ENCODE measurements around the gene ATP12A.

ATP12A gene

GRCh38 chr13:24679686-24680085 lies 522 bp upstream of the ATP12A start:
- DNase-seq (ENCODE audit: low read depth, low spot score): no peak
- TF ChIP-seq EZH2 (IDR thresholded peaks at IDR 0.05) (no peak), POLR2AphosphoS5 (IDR thresholded peaks at IDR 0.05; ENCODE audit: borderline replicate concordance, low read depth, low read length) (no peak), FOXP2 (optimal IDR thresholded peaks at IDR 0.05; ENCODE audit: control extremely low read depth, extremely low read length, insufficient read depth) (no peak)
- Histone ChIP-seq H3K9ac (ENCODE audit: insufficient read length) (no peak overlapping the region), H3K4me3 (no peak overlapping the region), H3K27ac (no peak overlapping the region), H3K9me3 (ENCODE audit: low read depth, low read length) (no peaks in the 10 kb centered on the region), H3K36me3 (ENCODE audit: insufficient read depth, low read length) (no peaks in the 10 kb centered on the region)

GRCh38 chr13:24680921-24681604 lies 855 bp downstream of the ATP12A start:
- TF ChIP-seq FOXP2 (optimal IDR thresholded peaks at IDR 0.05; ENCODE audit: control extremely low read depth, extremely low read length, insufficient read depth): no peak
- H3K4me3 ChIP-seq: peak overlapping the region; percentile 67; the same call in 1 of the 2 replicates
- no peak overlapping the region for H3K27ac ChIP-seq
- DNase-seq (ENCODE audit: low read depth, low spot score): no peak
- no peak overlapping the region for H3K9ac ChIP-seq (ENCODE audit: insufficient read length)
- no peaks in the 10 kb centered on the region for H3K9me3 ChIP-seq (ENCODE audit: low read depth, low read length)
- H3K36me3 ChIP-seq (ENCODE audit: insufficient read depth, low read length): no peaks in the 10 kb centered on the region

DNA sequence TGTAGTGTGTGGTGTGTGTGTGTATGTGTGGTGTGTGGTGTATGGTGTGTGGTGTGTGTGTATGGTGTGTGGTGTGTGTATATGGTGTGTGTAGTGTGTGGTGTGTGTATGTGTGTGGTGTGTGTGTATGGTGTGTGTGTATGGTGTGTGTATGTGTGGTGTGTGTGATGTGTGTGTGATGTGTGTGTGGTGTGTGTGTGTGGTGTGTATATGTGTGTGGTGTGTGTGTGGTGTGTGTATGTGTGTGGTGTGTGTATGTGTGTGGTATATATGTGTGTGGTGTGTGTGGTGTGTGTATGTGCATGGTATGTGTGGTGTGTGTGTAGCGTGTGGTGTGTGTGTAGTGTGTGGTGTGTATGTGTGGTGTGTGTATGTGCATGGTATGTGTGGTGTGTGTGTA lies 1.7 kb downstream of the ATP12A start:
- Histone ChIP-seq H3K4me3 (no peak overlapping the region), H3K36me3 (ENCODE audit: insufficient read depth, low read length) (no peaks in the 10 kb centered on the region), H3K9me3 (ENCODE audit: low read depth, low read length) (no peaks in the 10 kb centered on the region), H3K27ac (no peak overlapping the region), H3K9ac (ENCODE audit: insufficient read length) (no peak overlapping the region)
- no peak for TF ChIP-seq EZH2 (IDR thresholded peaks at IDR 0.05)
- no peak for TF ChIP-seq FOXP2 (optimal IDR thresholded peaks at IDR 0.05; ENCODE audit: control extremely low read depth, extremely low read length, insufficient read depth)
- no peak for TF ChIP-seq POLR2AphosphoS5 (IDR thresholded peaks at IDR 0.05; ENCODE audit: borderline replicate concordance, low read depth, low read length)
- DNase-seq (ENCODE audit: low read depth, low spot score): no peak

DNA sequence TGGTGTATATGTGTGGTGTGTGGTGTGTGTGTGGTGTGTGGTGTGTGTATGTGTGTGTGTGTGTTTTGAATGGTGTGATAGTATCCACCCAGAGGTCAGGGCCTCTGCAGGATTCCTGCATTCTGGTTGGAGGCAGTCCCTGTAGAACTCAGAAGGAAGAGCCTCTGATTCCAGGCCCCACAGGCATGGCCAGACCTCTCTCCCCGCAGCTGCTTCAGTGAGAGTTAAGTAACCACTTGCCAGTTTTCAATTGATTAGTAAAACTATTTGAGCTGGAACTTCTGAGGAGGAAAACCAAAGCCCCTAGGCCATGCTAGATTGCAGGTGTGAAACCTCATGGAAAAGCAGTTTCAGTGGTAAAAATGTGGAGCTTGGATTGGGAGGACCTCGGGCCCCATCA lies 2.1 kb downstream of the ATP12A start:
- Histone ChIP-seq H3K36me3 (ENCODE audit: insufficient read depth, low read length) (no peaks in the 10 kb centered on the region), H3K27ac (peak overlapping the region; percentile 90; the same call in 1 of the 2 replicates), H3K4me3 (no peak overlapping the region), H3K9me3 (ENCODE audit: low read depth, low read length) (no peaks in the 10 kb centered on the region), H3K9ac (ENCODE audit: insufficient read length) (peak overlapping the region; percentile 47)
- no peak for DNase-seq (ENCODE audit: low read depth, low spot score)
- no peak for TF ChIP-seq FOXP2 (optimal IDR thresholded peaks at IDR 0.05; ENCODE audit: control extremely low read depth, extremely low read length, insufficient read depth)
- TF ChIP-seq POLR2AphosphoS5 (IDR thresholded peaks at IDR 0.05; ENCODE audit: borderline replicate concordance, low read depth, low read length): no peak
- TF ChIP-seq EZH2 (IDR thresholded peaks at IDR 0.05): no peak

DNA sequence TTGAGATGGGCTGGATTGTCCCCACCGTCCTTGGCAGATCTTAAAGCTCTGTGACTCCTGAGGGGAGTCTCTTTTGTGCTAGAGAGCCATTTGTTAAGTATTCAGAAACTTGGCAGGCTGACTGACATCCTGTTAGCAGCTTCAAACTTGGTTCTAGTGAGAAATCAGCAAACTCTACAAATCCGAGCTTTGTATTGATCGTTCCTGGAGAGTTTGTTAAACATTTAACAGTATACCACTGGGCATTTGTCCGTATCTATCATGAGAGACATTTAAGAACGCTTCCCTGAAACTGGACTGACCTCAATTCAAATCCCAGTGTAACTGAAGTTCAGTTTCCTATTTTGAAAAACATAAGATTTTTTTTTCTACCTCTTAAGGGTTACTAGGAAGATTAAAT lies 3.1 kb downstream of the ATP12A start:
- H3K4me3 ChIP-seq: peak overlapping the region; percentile 27; the same call in 1 of the 2 replicates
- no peak for DNase-seq (ENCODE audit: low read depth, low spot score)
- H3K9me3 ChIP-seq (ENCODE audit: low read depth, low read length): no peaks in the 10 kb centered on the region
- H3K9ac ChIP-seq (ENCODE audit: insufficient read length): peak overlapping the region; percentile 49
- TF ChIP-seq FOXP2 (optimal IDR thresholded peaks at IDR 0.05; ENCODE audit: control extremely low read depth, extremely low read length, insufficient read depth) (no peak), EZH2 (IDR thresholded peaks at IDR 0.05) (no peak), POLR2AphosphoS5 (IDR thresholded peaks at IDR 0.05; ENCODE audit: borderline replicate concordance, low read depth, low read length) (no peak)
- peak overlapping the region; percentile 90 for H3K27ac ChIP-seq
- no peaks in the 10 kb centered on the region for H3K36me3 ChIP-seq (ENCODE audit: insufficient read depth, low read length)

DNA sequence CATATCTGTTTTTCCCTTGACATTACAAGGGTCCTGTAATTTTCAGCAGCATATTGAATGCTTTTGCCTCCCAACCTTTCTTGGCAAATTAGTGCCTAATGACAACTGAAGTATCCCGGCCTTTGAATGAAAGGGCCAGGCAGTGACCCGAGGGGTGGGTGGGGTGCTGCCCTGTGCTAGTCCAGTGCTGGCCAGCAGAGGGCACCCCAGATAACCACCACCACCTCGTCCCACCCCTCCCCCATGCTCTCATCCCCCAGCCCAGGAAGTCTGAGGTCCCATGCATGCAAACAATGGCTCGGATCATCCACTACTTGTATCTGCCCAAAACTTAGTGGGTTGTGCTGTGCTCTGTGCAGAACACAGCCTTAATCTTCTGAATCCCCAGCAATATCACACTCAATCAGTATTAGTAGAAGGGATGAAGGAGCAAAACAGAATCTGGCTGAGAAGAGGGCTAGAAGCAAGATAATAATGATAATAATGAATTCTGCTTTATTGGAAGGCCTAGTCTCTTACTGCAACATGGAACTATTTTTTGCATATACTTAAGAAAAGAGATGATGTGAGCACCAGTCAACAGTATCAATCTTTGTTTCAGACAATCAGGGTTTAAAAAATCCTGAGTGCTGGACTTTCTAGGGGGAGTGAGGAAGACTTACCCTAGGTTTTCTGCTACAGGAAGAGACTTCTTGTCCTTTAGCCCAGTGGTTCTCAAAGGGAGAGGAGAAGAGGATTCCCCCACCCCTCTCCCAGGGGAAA lies 3.8 kb downstream of the ATP12A start:
- peak overlapping the region; percentile 60 for H3K4me3 ChIP-seq
- H3K36me3 ChIP-seq (ENCODE audit: insufficient read depth, low read length): no peaks in the 10 kb centered on the region
- H3K9me3 ChIP-seq (ENCODE audit: low read depth, low read length): no peaks in the 10 kb centered on the region
- peak overlapping the region; percentile 65 for H3K9ac ChIP-seq (ENCODE audit: insufficient read length)
- TF ChIP-seq EZH2 (IDR thresholded peaks at IDR 0.05) (no peak), FOXP2 (optimal IDR thresholded peaks at IDR 0.05; ENCODE audit: control extremely low read depth, extremely low read length, insufficient read depth) (no peak), POLR2AphosphoS5 (IDR thresholded peaks at IDR 0.05; ENCODE audit: borderline replicate concordance, low read depth, low read length) (no peak)
- peak; percentile 22 for DNase-seq (ENCODE audit: low read depth, low spot score)
- peak overlapping the region; percentile 90 for H3K27ac ChIP-seq

DNA sequence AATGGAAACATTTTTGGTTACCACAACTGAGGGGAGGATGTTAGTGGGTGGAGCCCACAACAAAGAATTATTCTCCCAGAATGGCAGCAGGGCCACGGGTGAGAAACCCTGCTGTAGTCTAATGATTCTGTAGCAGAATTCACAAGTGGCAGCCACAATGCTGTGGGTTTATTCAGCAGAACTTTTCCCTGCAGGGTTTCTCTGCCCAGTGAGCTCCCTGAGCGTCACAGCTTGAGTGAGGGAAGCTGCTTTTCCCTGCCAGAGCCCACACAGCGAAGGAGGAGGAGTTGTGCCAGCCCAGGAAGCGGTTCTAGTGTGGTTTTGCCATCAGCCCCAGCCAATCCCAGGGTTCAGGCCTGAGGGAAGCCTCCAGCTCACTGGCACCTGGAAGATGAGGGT lies 4.4 kb downstream of the ATP12A start:
- peak overlapping the region; percentile 65 for H3K9ac ChIP-seq (ENCODE audit: insufficient read length)
- no peaks in the 10 kb centered on the region for H3K36me3 ChIP-seq (ENCODE audit: insufficient read depth, low read length)
- TF ChIP-seq FOXP2 (optimal IDR thresholded peaks at IDR 0.05; ENCODE audit: control extremely low read depth, extremely low read length, insufficient read depth) (no peak), EZH2 (IDR thresholded peaks at IDR 0.05) (no peak), POLR2AphosphoS5 (IDR thresholded peaks at IDR 0.05; ENCODE audit: borderline replicate concordance, low read depth, low read length) (no peak)
- peak overlapping the region; percentile 90 for H3K27ac ChIP-seq
- H3K9me3 ChIP-seq (ENCODE audit: low read depth, low read length): no peaks in the 10 kb centered on the region
- DNase-seq (ENCODE audit: low read depth, low spot score): peak; percentile 60
- peak overlapping the region; percentile 60 for H3K4me3 ChIP-seq

DNA sequence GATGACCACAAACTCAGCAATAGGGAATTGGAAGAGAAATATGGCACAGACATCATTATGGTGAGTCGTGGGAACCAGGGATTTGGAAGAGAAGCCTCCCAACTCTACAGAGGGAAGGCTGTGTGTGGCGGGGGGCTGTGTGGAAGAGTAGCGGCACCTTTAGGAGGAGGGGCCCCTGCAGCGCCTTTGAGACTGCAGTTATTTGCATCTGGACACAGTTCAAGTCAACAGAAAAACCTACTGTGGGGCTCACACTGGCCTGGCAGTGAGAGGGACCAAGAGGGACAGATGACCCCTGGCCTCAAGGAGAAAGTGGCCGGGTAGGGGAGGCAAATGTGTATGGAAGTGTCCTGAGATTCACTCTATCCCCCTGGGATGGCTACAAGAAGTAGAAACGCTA lies 5.1 kb downstream of the ATP12A start:
- no peaks in the 10 kb centered on the region for H3K9me3 ChIP-seq (ENCODE audit: low read depth, low read length)
- H3K36me3 ChIP-seq (ENCODE audit: insufficient read depth, low read length): no peaks in the 10 kb centered on the region
- H3K4me3 ChIP-seq: peak overlapping the region; percentile 60
- DNase-seq (ENCODE audit: low read depth, low spot score): no peak
- peak overlapping the region; percentile 90 for H3K27ac ChIP-seq
- peak overlapping the region; percentile 59 for H3K9ac ChIP-seq (ENCODE audit: insufficient read length)
- TF ChIP-seq FOXP2 (optimal IDR thresholded peaks at IDR 0.05; ENCODE audit: control extremely low read depth, extremely low read length, insufficient read depth) (no peak), POLR2AphosphoS5 (IDR thresholded peaks at IDR 0.05; ENCODE audit: borderline replicate concordance, low read depth, low read length) (no peak), EZH2 (IDR thresholded peaks at IDR 0.05) (no peak)
